Nephron (organoid): ENCODE measurements around the gene RNF166.

Source experiments
- H3K27ac Mint-ChIP-seq, 3 experiments: 2 replicates each; pipeline ENCODE4 v1.8.0; 2020; ENCODE audit warnings: mixed read lengths in 3 of 3, mild to moderate bottlenecking in 2 of 3, moderate library complexity in 1 of 3
- H3K27me3 Mint-ChIP-seq: 2 replicates; pipeline ENCODE4 v1.8.0; 2021; ENCODE audit warnings: low read depth, mild to moderate bottlenecking, moderate library complexity, mixed read lengths
- H3K36me3 Mint-ChIP-seq: 2 replicates; pipeline ENCODE4 v1.8.0; 2020; ENCODE audit warnings: low read depth, mixed read lengths
- H3K4me1 Mint-ChIP-seq: 2 replicates; pipeline ENCODE4 v1.8.0; 2020; ENCODE audit warnings: mixed read lengths
- H3K4me3 Mint-ChIP-seq, 3 experiments: 2 replicates each; pipeline ENCODE4 v1.8.0; 2020; ENCODE audit warnings: mild to moderate bottlenecking in 3 of 3, mixed read lengths in 3 of 3, moderate library complexity in 2 of 3
- H3K9me3 Mint-ChIP-seq: 2 replicates; pipeline ENCODE4 v1.8.0; 2020; ENCODE audit warnings: mixed read lengths
- TF ChIP-seq, protein P1 (sequence below), 3 experiments: fragments of 200-600 bp; sonication (generic); IDR thresholded peaks; one replicate each; pipeline ENCODE4 v1.5.0; 2021; ENCODE audit warnings: antibody characterized with exemption in 3 of 3; ENCODE audit not compliant: unreplicated experiment in 3 of 3

The RNF166 gene

DNA sequence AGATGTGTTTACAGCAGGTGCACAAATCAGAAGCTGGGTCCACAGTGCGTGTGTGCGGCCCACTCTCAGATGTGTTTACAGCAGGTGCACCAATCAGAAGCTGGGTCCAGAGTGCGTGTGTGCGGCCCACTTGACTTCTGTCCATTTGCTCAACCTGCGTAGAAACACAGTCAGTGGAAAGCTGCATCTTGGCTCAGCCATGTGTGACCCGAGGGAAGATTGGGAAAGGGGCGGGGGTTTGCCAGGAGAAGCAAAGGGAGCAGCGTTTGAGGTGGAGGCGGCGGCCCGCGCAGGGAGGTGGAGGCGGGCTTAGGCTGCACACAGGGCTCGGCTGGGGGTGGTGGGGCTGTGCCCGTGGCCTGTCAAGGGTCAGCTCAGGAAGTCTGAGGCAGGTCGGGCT lies 4.3 kb upstream of the RNF166 start:
- Mint-ChIP-seq H3K27me3 (no peaks in the 10 kb centered on the region), H3K4me1 (peaks cover 9% of the 10 kb centered on the region), H3K36me3 (no peaks in the 10 kb centered on the region), H3K4me3 (no peak overlapping the region), H3K27ac (no peak overlapping the region), H3K9me3 (no peaks in the 10 kb centered on the region)
- TF ChIP-seq, protein P1, sequence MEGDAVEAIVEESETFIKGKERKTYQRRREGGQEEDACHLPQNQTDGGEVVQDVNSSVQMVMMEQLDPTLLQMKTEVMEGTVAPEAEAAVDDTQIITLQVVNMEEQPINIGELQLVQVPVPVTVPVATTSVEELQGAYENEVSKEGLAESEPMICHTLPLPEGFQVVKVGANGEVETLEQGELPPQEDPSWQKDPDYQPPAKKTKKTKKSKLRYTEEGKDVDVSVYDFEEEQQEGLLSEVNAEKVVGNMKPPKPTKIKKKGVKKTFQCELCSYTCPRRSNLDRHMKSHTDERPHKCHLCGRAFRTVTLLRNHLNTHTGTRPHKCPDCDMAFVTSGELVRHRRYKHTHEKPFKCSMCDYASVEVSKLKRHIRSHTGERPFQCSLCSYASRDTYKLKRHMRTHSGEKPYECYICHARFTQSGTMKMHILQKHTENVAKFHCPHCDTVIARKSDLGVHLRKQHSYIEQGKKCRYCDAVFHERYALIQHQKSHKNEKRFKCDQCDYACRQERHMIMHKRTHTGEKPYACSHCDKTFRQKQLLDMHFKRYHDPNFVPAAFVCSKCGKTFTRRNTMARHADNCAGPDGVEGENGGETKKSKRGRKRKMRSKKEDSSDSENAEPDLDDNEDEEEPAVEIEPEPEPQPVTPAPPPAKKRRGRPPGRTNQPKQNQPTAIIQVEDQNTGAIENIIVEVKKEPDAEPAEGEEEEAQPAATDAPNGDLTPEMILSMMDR (IDR thresholded peaks at IDR 0.05; ENCODE audit: unreplicated experiment in 3 of 3), result no peak

DNA sequence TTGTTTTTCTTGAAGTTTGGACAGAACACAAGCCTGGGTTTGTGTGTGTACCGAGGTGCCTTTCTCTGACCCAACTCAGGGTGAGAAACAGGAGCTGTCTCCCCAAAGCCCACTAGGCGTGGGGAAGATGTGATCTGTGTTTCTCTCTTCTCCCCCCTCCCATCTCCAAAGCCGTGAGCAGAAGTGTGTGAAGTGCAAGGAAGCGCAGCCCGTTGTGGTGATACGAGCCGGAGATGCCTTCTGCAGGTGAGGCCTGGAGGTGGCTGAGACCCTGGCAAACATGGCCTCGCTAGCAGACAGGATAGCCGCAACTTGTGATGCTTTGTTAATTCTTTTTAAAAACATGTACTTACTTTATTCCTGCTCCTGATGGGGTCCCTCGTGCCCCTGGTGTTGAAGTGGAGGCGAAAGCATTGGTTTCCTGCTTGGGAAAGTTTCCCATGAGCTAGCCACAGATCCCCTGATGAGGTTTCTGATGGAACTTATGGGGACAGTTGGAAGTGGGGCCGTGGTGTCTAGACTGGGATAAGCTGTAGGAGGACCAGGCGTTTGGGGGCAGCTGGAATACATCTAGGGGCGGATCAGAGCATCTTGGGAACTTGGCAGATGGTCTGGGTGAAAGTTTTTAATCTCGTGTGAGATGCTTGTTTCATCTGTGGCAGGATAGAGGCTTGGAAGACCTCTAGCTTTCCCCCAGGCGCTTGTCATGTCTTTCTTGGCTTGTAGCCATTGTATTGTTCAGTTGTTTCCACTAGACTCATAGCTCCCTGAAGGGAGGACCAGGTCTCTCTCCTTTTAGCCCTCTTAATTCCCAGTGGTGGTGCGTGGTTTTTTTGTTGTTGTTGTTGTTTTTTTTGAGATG lies 988 bp upstream of the RNF166 start:
- Mint-ChIP-seq H3K27ac (peak overlapping the region in 1 of 3 experiments; percentile 13), H3K4me3 (peak overlapping the region; percentile 79 to 88 (median 85)), H3K36me3 (no peaks in the 10 kb centered on the region), H3K4me1 (peaks cover 20% of the 10 kb centered on the region), H3K27me3 (no peaks in the 10 kb centered on the region), H3K9me3 (no peaks in the 10 kb centered on the region)
- TF ChIP-seq, protein P1 (IDR thresholded peaks at IDR 0.05; ENCODE audit: unreplicated experiment in 3 of 3), result no peak

DNA sequence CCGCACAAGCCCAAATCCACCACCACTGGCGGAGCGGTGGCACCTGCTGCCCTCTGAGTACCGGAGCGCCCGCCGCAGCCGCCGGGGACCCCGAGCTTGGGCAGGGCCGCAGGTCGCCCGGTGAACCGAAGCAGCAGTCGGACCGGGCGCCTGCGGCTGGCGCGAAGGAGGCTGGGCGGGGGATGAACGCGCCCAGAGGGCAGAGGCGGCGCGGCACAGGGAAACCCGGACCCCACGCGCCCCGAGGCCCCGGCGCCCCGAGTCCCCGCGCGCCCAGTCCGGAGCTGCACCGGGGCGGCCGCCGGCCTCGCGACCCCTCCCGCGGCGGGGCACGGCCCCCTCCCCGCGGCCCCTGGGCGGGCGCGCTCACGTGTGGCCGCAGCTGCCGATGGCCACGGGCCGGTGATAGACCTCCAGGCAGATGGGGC lies 393 bp downstream of the RNF166 start:
- Mint-ChIP-seq H3K4me3 (peak overlapping the region; percentile 80 to 85 (median 84)), H3K27ac (no peak overlapping the region), H3K4me1 (peaks cover 20% of the 10 kb centered on the region), H3K36me3 (no peaks in the 10 kb centered on the region), H3K9me3 (no peaks in the 10 kb centered on the region), H3K27me3 (no peaks in the 10 kb centered on the region)
- TF ChIP-seq, protein P1 (IDR thresholded peaks at IDR 0.05; ENCODE audit: unreplicated experiment in 3 of 3), result no peak

DNA sequence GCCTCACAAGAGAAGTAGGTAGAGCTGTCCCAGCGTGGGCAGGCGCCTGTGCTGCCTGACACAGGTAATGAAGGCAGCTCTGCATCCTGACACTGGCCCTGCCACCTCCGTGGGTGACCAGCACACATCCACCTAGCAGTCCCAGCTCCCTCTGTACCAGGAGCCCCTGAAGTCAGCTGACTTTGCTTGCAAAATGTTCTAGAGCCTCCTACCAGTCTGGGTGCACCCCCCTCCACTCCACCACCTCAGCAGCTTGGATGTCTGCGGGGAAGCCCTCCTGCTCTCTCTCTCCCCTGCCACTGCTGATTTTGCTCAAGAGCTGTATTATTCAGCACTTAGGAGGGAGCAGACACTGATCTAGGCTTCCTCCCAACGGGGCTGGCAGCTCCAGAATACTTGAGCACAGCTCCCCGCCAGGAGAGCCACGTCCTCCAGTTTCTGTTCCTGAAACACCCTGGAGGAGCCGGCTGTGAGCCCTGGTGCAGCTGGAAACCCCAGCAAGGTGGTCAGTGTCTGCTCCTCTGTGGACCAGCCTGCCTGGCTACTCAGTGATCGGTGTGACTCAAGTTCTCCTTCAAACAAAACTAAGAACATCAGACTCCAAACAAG lies 1.0 kb downstream of the RNF166 start:
- Mint-ChIP-seq H3K9me3 (no peaks in the 10 kb centered on the region), H3K4me3 (peak overlapping the region; percentile 80 to 85 (median 84)), H3K36me3 (no peaks in the 10 kb centered on the region), H3K27ac (peak overlapping the region in 1 of 3 experiments; percentile 67), H3K27me3 (no peaks in the 10 kb centered on the region), H3K4me1 (peaks cover 20% of the 10 kb centered on the region)
- TF ChIP-seq, protein P1 (IDR thresholded peaks at IDR 0.05; ENCODE audit: unreplicated experiment in 3 of 3), result no peak

DNA sequence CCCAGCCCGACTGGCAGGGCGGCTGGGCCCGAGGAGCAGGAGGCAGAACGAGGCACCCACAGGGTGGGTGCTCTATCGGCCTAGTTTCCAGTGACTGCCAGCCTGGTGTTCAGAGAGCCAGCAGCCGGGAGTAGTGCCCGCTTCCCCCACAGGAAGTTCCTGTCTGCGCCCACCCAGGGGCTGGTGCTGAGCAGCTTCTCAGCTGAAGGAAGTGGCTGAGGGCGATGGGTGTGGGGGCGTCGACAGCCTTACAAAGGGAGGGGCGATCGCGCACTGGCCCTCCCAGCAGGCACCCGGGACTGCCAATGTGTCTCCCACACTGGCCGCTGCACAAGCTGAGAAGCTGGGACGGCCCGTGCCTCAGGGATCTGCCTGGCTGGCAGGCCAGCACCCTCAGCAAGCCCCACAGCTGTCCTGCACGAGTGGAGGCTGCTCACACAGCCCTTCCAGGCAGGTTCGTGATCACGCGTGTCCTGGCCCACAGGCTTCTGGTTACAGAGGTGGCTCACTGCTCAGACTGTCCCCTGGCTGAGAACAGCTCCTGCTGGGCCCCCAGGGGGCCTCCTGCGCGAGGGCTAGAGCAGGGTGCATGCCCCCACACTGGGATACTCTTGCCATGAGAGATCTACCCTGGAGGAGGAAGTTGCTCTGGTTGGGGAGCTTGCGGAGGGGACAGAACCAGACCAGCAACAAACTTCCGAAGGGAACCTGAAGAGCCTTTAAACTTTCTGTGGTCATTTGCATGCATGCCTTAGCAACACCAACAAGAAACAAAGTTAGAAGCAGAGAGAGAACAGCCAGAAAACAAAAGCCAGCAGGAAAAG lies 2.5 kb downstream of the RNF166 start:
- Mint-ChIP-seq H3K9me3 (no peaks in the 10 kb centered on the region), H3K36me3 (no peaks in the 10 kb centered on the region), H3K4me3 (peak overlapping the region; percentile 80 to 85 (median 84)), H3K27ac (peak overlapping the region in 1 of 3 experiments; percentile 34), H3K4me1 (peaks cover 20% of the 10 kb centered on the region), H3K27me3 (no peaks in the 10 kb centered on the region)
- TF ChIP-seq, protein P1 (IDR thresholded peaks at IDR 0.05; ENCODE audit: unreplicated experiment in 3 of 3), result no peak
